ENCODE results near the gene TMEM141.

- TF ChIP-seq CTCF (IDR thresholded peaks at IDR 0.05) (no peak), POLR2A (IDR thresholded peaks at IDR 0.05) (no peak)
Measured at GRCh38 chr9:136831720-136832104, 40.6 kb downstream of the TMEM141 start.
